HG03432 (cell line): ENCODE data around the gene SEC22B.
"Not testable (repeated sequence)": the region's sequence is repeated elsewhere in the genome, so short reads cannot be mapped to it uniquely, and the experiment has no call there.

ENCODE experiments used
- ATAC-seq: cut with Tn5 transposase; IDR thresholded peaks from one replicate; pipeline ENCODE4 v1.9.1; 2021; ENCODE audit warnings: mild to moderate bottlenecking, moderate library complexity; ENCODE audit not compliant: unreplicated experiment

SEC22B gene

DNA sequence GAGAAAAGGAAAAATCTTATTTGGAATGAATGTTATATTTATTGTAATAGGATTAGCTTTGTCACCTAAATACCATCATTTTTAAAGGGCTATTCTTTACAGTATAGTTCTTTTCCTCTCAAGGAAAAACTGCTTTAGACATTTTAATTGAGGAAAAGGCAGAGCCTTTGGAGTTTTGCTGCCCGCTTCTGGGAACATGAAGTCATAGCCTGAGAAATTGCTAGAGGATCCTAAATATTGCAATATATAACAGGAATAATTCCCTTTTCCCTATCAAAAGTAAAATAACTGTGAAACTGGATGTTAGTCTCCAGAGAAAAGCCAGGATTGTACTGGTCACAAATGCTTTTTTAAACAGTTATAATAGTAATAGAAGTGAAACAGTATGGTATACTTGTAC is 30.5 kb downstream of the SEC22B start:
- ATAC-seq = not testable (repeated sequence)

DNA sequence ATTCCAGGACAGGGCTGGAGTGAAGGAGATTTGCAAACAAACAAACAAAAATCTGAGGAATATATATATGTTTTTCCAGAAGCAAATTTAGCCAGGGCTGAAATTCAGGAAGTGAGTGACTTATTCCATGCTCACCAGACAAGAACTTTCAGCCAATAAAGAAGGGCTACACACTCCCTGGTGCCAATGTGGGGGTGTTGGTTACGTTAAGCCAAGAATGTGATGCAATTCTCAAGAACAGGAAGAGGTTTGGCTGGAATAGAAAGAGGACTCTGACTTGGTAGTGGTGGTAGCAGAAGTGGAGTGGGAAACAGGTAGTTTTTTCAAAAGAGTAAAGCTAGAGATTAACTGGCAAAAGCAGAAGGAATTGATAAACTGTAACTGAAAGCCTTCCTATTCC is 31.7 kb downstream of the SEC22B start:
- not testable (repeated sequence) for ATAC-seq

DNA sequence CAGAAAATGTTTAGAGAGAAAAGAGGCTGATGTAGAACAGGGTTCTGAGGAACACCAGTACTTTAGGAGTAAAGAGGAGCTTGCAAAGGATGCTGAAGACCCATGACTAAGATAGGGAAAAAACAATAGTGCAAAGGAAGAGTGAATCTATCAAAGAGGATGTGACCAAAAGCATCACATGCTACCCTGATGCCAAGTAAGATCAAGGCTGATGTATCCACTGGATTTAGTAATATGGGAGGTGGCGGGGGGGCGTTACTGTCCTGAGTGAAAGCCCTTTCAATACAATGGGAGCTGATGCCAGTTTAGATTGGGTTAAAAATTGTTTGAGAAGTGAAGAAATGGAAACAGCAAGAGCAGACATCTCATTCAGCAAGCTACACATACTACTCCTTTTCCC is 32.2 kb downstream of the SEC22B start:
- ATAC-seq = not testable (repeated sequence)

GRCh38 chr1:120143334-120143733 is 33.0 kb downstream of the SEC22B start:
- not testable (repeated sequence) for ATAC-seq

GRCh38 chr1:120142512-120143263 is 33.6 kb downstream of the SEC22B start:
- ATAC-seq = peak; percentile 99

GRCh38 chr1:120141865-120142264 is 34.5 kb downstream of the SEC22B start:
- not testable (repeated sequence) for ATAC-seq

DNA sequence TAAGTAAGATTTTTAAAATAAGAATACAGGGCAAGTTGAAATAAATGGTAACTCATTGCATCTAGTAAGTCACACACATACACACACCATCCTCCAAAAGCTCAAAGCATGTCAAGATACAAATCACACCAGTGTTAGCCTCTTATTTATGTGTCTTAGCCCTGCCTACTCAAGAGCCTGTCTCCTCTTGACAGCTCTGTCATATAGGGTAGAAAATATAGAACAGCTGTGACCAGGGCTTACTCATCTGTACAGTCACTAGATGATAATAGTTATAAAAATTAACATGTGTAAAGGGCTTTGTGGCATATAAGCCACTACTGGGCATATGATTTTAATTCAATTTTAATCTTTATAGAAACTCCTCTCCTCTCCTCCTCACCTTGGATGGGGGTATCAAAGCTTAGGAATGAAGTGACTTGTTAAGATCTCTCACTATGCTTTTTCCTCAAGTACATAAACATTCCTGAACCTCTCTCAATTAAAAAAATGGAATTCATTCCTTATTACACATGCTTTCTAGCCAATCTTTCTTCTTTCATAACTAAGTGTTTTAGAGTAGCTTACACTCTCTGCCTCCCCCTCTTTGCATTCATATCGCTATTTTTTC is 35.6 kb downstream of the SEC22B start:
- not testable (repeated sequence) for ATAC-seq

DNA sequence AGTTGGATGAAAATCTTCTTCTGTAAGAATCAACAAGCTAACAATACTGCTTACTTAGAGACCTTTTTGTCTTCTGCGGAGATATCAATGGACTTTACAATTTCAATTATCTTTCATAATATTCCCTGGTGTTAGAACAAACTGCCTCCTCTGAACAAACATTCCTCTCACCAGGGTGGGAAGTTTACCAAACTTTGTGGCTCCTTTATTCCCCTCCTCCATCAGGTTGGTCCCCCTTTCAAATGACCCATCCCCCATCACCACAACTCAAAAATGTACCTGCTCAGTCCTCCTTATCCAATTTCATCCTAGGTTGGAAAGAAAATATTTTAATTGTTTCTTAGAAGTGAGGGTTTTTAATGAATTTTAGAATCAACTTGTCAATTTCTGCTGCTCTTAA is 40.2 kb downstream of the SEC22B start:
- not testable (repeated sequence) for ATAC-seq

DNA sequence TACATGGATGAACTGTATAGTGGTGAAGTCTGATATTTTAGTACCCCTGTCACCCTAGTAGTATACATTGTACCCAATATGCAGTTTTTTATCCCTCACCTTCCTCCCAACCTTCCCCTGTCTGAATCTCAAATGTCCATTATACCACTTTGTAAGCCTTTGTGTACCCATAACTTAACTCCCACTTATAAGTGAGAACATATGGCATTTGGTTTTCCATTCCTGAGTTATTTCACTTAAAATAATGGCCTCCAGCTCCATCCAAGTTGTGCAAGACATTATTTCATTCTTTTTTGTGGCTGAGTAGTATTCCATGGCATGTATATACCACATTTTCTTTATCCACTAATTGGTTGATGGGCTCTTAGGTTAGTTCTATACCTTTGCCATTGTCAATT is 42.4 kb downstream of the SEC22B start:
- not testable (repeated sequence) for ATAC-seq

DNA sequence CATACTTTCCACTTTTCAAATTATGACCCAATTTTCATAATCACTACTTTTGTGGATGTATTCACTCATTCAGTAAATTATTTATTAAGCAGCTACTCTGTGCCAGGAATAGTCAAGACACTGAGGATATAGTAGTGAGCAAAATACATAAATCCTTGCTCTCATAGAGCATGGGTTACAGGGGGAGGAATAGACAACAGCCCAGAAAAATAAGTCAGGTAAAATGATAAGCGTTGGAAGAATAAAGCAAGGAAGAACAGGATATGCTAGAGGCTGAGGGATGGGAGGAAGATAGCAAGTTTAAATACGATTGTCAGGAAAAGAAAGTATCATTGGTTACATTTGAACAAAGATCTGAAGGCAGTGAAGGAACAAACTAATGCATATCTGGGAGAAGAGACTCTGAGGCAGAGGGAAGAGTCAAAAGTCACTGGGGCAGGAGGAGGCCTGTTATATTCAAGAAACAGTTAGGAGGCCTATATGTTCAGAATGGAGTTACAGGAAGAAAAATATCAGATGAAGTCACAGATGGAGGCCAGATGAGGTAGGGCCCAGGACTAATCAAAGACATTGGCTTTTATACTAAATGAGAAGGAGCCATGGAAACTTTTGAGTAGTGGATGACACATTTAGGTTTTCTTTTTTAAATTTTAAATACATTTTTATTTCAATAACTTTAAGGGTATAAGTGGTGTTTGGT is 42.9 kb downstream of the SEC22B start:
- ATAC-seq = no peak

GRCh38 chr1:120132406-120132763 is 43.9 kb downstream of the SEC22B start:
- not testable (repeated sequence) for ATAC-seq

- peak; percentile 85 for ATAC-seq
These were observed 44.5 kb downstream of the SEC22B start for GRCh38 chr1:120131611-120132405.

DNA sequence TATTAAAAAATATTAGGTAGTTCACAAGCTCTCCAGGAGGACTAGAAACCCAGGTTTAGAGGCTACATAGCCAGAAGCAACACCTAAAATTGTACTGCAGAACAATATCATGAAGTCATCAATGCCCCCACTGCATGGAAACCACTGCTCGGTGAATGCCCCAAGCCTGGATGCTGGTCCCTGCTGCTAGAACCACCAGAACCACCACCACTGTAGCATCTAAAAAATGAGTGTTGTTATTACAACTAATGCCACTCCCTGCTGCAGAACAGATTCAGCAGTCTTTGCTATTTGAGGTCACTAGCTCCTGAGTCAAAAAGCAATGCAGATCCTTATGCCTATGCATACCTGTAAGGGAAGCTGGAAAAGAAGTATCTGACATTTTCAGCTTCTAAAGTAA is 48.4 kb downstream of the SEC22B start:
- not testable (repeated sequence) for ATAC-seq

DNA sequence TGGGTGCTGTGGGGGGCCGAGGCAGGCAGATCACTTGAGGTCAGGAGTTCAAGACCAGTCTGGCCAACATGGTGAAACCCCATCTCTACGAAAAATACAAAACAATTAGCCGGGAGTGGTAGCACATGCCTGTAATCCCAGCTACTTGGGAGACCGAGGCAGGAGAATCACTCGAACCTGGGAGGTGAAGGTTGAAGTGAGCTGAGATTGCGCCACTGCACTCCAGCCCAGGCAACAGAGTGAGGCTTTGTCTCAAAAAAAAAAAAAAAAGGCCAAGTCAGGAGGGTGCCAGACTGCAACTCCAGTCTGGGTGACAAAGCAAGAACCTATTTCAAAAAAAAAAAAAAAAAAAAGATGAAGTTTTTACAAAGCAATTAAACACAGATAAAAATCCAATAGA is 50.1 kb downstream of the SEC22B start:
- not testable (repeated sequence) for ATAC-seq

DNA sequence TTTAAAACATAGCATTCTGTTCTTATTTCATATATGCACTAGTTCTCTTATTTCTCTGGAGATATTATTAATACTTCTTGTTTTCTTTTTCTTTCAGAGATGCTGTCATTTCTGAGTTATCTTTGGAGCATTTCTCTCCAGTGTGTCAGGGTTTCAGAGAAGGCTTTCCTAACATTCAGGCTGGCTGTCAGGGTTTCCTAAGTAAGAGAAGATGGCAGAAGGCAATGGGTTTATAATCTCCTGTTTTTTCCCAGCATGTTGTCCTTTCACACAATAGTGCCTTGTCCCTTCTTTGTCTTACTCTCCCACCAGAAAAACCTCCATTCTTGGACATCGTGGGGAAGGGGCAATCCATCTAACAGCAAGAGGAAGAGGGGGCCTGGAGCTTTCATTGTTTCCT is 51.7 kb downstream of the SEC22B start:
- ATAC-seq = not testable (repeated sequence)

GRCh38 chr1:120123813-120124510 is 52.4 kb downstream of the SEC22B start:
- peak; percentile 66 for ATAC-seq

- ATAC-seq = peak; percentile 82
These were observed 53.9 kb downstream of the SEC22B start for GRCh38 chr1:120122262-120122893.

GRCh38 chr1:120121830-120122229 is 54.5 kb downstream of the SEC22B start:
- ATAC-seq = not testable (repeated sequence)

DNA sequence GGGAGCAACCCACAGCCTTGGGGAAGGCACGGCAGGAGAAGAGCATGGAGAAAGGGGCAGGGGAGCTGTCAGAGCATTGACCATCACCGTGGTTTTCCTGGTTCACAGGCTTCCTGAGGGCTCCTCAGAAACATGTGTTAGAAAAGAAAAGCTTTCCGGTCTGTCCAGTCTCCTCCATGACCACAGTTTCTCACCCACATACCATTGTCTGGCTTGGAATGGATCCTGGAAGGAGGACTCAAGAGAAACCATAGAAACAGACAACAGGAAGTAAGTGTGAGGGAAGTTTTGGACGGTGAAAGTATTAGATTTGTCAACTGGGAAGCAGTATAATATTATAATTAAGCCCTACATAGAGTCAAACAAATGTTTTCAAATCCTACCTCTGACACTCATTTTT is 55.8 kb downstream of the SEC22B start:
- not testable (repeated sequence) for ATAC-seq
